ENCODE results near the gene CDH6. TPM values are rescaled to one million over a fixed set of nuclear protein-coding genes. Genes with fewer than 3 reads are reported as not detected.

The CDH6 gene
- total and polyA plus RNA-seq, 2 of the 13 experiments (the other 11 are each of a cell fraction or from before 2014, with no cell fraction given): not detected

DNA sequence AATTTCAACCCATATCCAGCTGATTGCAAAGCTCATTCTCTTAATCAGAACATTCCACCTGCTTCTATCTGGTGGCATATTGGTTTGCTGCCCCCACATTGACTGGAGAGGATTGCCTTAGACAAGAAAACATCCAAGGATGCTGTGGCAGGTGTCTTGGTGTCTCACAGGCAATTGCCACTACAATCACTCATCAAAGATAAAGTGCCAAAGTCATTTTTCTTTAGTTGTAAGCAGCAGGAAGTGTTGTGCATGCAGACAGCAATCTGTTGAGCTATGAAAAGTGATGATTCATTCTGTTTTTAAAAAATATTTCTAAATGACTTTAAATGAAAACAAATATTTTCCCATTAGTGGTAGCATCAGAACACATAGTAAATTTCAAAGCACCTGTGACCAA is 53.9 kb downstream of the CDH6 start:
- H3K27ac ChIP-seq (ENCODE audit: extremely low read length, insufficient read depth, low read length): no peak overlapping the region
- H4K20me1 ChIP-seq (ENCODE audit: insufficient read depth, low read length): no peaks in the 10 kb centered on the region
- H3K4me1 ChIP-seq (ENCODE audit: insufficient read depth, low read length): no peaks in the 10 kb centered on the region
- ChIA-PET CTCF (ENCODE audit: low intra/inter-chr PET ratio, low total read pairs) (no interaction called here), POLR2A (no interaction called here)
- H3K9ac ChIP-seq (ENCODE audit: insufficient read depth, low read depth, low read length): no peak overlapping the region
- no peak overlapping the region for H2AFZ ChIP-seq (ENCODE audit: low read length)
- in situ Hi-C loops (cut with HindIII; ENCODE audit: extremely low pct_ligation_motif_present, low pct_unique_long_range_greater_than_20kb): loop anchor here (25.0 kb wide), 1 partner anchor 1210 kb away; no protein-coding TSS in a partner anchor
- ATAC-seq: no peak
- no peak for FAIRE-seq
- no peaks in the 10 kb centered on the region for H3K79me2 ChIP-seq (ENCODE audit: insufficient read depth, low read length)
- TF ChIP-seq NONO (IDR thresholded peaks at IDR 0.05) (no peak), NONO (CRISPR knock-in tag; conservative IDR thresholded peaks at IDR 0.05) (no peak), ZNF572 (CRISPR knock-in tag; IDR thresholded peaks at IDR 0.05) (no peak), KMT2B (CRISPR knock-in tag; IDR thresholded peaks at IDR 0.05) (no peak)
- no peaks in the 10 kb centered on the region for H3K36me3 ChIP-seq (replicated peaks in 1 of 2; ENCODE audit: control insufficient read depth in 1 of 2, insufficient read depth in 2 of 2, low read length in 2 of 2)
- intact Hi-C loops (cut with micrococcal nuclease; ENCODE audit: unreplicated experiment): no loop called here
- H3K4me3 ChIP-seq (replicated peaks in 1 of 3; ENCODE audit: insufficient read depth in 1 of 3, low read depth in 2 of 3, low read length in 3 of 3): no peak overlapping the region
- DNase-seq (ENCODE audit: low spot score): no peak
- BruUV-seq (replicated peaks): no TSS peak
- H3K9me3 ChIP-seq (ENCODE audit: low read length): no peaks in the 10 kb centered on the region
- no peak overlapping the region for H3K4me2 ChIP-seq (ENCODE audit: low read depth, low read length)
- H3K27me3 ChIP-seq (ENCODE audit: control insufficient read depth in 1 of 2, insufficient read depth in 2 of 2, low read length in 2 of 2): no peaks in the 10 kb centered on the region

DNA sequence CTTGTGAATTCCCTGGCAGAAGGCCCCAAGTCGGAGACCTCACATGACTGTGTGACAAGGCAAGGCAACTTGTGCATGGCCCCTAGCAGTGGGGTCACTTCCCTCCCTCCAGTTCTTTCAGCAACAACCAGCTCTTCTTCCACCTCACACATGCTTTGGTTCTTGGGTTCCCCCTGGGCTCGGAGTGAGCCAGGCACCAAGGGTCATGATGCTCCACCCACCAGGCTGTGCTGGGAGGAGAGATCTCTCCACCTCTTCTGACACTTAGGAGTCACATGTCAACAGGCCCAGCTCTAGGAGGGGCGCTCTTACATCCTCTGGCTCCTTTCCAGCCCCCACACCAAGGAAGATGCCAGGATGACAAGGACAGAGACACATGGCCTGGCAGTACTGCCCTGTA is 56.7 kb downstream of the CDH6 start:
- no peaks in the 10 kb centered on the region for H3K79me2 ChIP-seq (ENCODE audit: insufficient read depth, low read length)
- no peaks in the 10 kb centered on the region for H3K27me3 ChIP-seq (ENCODE audit: control insufficient read depth in 1 of 2, insufficient read depth in 2 of 2, low read length in 2 of 2)
- no peaks in the 10 kb centered on the region for H3K36me3 ChIP-seq (replicated peaks in 1 of 2; ENCODE audit: control insufficient read depth in 1 of 2, insufficient read depth in 2 of 2, low read length in 2 of 2)
- no peak overlapping the region for H2AFZ ChIP-seq (ENCODE audit: low read length)
- TF ChIP-seq NFIB (CRISPR knock-in tag; IDR thresholded peaks at IDR 0.05; ENCODE audit: borderline replicate concordance) (no peak), SIN3A (IDR thresholded peaks at IDR 0.05; ENCODE audit: borderline replicate concordance, low read depth, low read length) (no peak), HIVEP1 (CRISPR knock-in tag; IDR thresholded peaks at IDR 0.05) (no peak), ZNF776 (CRISPR knock-in tag; IDR thresholded peaks at IDR 0.05) (no peak), RFX1 (IDR thresholded peaks at IDR 0.05) (no peak), ZFP36L1 (CRISPR knock-in tag; IDR thresholded peaks at IDR 0.05) (no peak), HOXA9 (CRISPR knock-in tag; IDR thresholded peaks at IDR 0.05; ENCODE audit: borderline replicate concordance) (no peak), HNRNPL (IDR thresholded peaks at IDR 0.05; ENCODE audit: low read depth, low read length) (no peak), PLSCR1 (CRISPR knock-in tag; IDR thresholded peaks at IDR 0.05; ENCODE audit: borderline replicate concordance) (no peak), ARHGAP35 (CRISPR knock-in tag; IDR thresholded peaks at IDR 0.05; ENCODE audit: borderline replicate concordance) (no peak), EED (CRISPR knock-in tag; IDR thresholded peaks at IDR 0.05) (no peak), ARNTL (CRISPR knock-in tag; IDR thresholded peaks at IDR 0.05) (no peak)
- TF ChIP-seq, protein P1, sequence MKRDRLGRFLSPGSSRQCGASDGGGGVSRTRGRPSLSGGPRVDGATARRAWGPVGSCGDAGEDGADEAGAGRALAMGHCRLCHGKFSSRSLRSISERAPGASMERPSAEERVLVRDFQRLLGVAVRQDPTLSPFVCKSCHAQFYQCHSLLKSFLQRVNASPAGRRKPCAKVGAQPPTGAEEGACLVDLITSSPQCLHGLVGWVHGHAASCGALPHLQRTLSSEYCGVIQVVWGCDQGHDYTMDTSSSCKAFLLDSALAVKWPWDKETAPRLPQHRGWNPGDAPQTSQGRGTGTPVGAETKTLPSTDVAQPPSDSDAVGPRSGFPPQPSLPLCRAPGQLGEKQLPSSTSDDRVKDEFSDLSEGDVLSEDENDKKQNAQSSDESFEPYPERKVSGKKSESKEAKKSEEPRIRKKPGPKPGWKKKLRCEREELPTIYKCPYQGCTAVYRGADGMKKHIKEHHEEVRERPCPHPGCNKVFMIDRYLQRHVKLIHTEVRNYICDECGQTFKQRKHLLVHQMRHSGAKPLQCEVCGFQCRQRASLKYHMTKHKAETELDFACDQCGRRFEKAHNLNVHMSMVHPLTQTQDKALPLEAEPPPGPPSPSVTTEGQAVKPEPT (CRISPR knock-in tag; IDR thresholded peaks at IDR 0.05; ENCODE audit: low read depth): no peak
- H3K9me3 ChIP-seq (ENCODE audit: low read length): no peaks in the 10 kb centered on the region
- DNase-seq (ENCODE audit: low spot score) (no peak), ATAC-seq (no peak), FAIRE-seq (no peak)
- no peak overlapping the region for H3K4me2 ChIP-seq (ENCODE audit: low read depth, low read length)
- no peaks in the 10 kb centered on the region for H4K20me1 ChIP-seq (ENCODE audit: insufficient read depth, low read length)
- POLR2A ChIA-PET: no interaction called here
- no peak overlapping the region for H3K9ac ChIP-seq (ENCODE audit: insufficient read depth, low read depth, low read length)
- no TSS peak for BruUV-seq (replicated peaks)
- no peaks in the 10 kb centered on the region for H3K4me1 ChIP-seq (ENCODE audit: insufficient read depth, low read length)
- CTCF ChIA-PET (ENCODE audit: low intra/inter-chr PET ratio, low total read pairs): no interaction called here
- no peak overlapping the region for H3K4me3 ChIP-seq (replicated peaks in 1 of 3; ENCODE audit: insufficient read depth in 1 of 3, low read depth in 2 of 3, low read length in 3 of 3)
- 17% methylated on average over 2 of the region's 3 CpGs for WGBS (ENCODE audit: low lambda C conversion rate)
- in situ Hi-C loops (cut with HindIII; ENCODE audit: extremely low pct_ligation_motif_present, low pct_unique_long_range_greater_than_20kb): no loop called here
- intact Hi-C loops (cut with micrococcal nuclease; ENCODE audit: unreplicated experiment): no loop called here
- H3K27ac ChIP-seq (ENCODE audit: extremely low read length, insufficient read depth, low read length): no peak overlapping the region
